NCI-H187 (cell line): Measurements from ENCODE around the gene COL28A1.

Source experiments
- DNase-seq, 2 experiments: peaks; one replicate each; lab custom pipeline; 2025; lab: John Stamatoyannopoulos, UW

The COL28A1 gene

GRCh38 chr7:7535691-7536090 is at the start of gene COL28A1:
Gene COL28A1 (minus strand): TSS chr7:7535873. CDS start chr7:7532875, 2,998 bp downstream.
- no peak for DNase-seq

- no peak for DNase-seq
Observed at GRCh38 chr7:7584653-7585052, 49.0 kb upstream of the COL28A1 start.

- DNase-seq = no peak
Observed at GRCh38 chr7:7583731-7584130, 48.1 kb upstream of the COL28A1 start.

GRCh38 chr7:7582596-7582995 is 46.9 kb upstream of the COL28A1 start:
- no peak for DNase-seq

GRCh38 chr7:7581531-7582179 is 46.0 kb upstream of the COL28A1 start:
- DNase-seq = no peak

- no peak for DNase-seq
Observed at GRCh38 chr7:7579638-7580037, 44.0 kb upstream of the COL28A1 start.

- no peak for DNase-seq
Observed at GRCh38 chr7:7577888-7578287, 42.2 kb upstream of the COL28A1 start.

GRCh38 chr7:7576344-7576743 is 40.7 kb upstream of the COL28A1 start:
- DNase-seq = no peak

GRCh38 chr7:7573701-7574100 is 38.0 kb upstream of the COL28A1 start:
- no peak for DNase-seq

GRCh38 chr7:7570584-7570983 is 34.9 kb upstream of the COL28A1 start:
- no peak for DNase-seq

- no peak for DNase-seq
Observed at GRCh38 chr7:7569615-7570014, 33.9 kb upstream of the COL28A1 start.

- DNase-seq = no peak
Observed at GRCh38 chr7:7569081-7569527, 33.4 kb upstream of the COL28A1 start.

GRCh38 chr7:7568553-7568952 is 32.9 kb upstream of the COL28A1 start:
- DNase-seq = no peak

- no peak for DNase-seq
Observed at GRCh38 chr7:7567898-7568531, 32.3 kb upstream of the COL28A1 start.

- DNase-seq = peak in 1 of 2 experiments; percentile 31
Observed at GRCh38 chr7:7566651-7567611, 31.3 kb upstream of the COL28A1 start, which contains the start of gene MIOS. Gene MIOS (plus strand): TSS chr7:7566884. CDS start chr7:7572476, 5,592 bp downstream.

GRCh38 chr7:7565746-7566650 is 30.3 kb upstream of the COL28A1 start:
- DNase-seq = no peak

- DNase-seq = no peak
Observed at GRCh38 chr7:7565018-7565680, 29.5 kb upstream of the COL28A1 start.

GRCh38 chr7:7564323-7564780 is 28.7 kb upstream of the COL28A1 start:
- no peak for DNase-seq

GRCh38 chr7:7563813-7564212 is 28.1 kb upstream of the COL28A1 start:
- DNase-seq = no peak

GRCh38 chr7:7563269-7563668 is 27.6 kb upstream of the COL28A1 start:
- no peak for DNase-seq

- DNase-seq = no peak
Observed at GRCh38 chr7:7562736-7563135, 27.1 kb upstream of the COL28A1 start.
